Right kidney (tissue), 1 donor: ENCODE results near the gene AP2A2.

ENCODE experiments used
- DNase-seq: peaks from one replicate; pipeline ENCODE4 v3.0.0-alpha.2; 2016

AP2A2 gene

GRCh38 chr11:1057806-1058205 lies 132.1 kb downstream of the AP2A2 start:
- no peak for DNase-seq

- no peak for DNase-seq
These were observed 134.1 kb downstream of the AP2A2 start for GRCh38 chr11:1059759-1060158.

- no peak for DNase-seq
These were observed 134.7 kb downstream of the AP2A2 start for GRCh38 chr11:1060410-1060809.

- DNase-seq: no peak
These were observed 135.4 kb downstream of the AP2A2 start for GRCh38 chr11:1060852-1061616.
